Thyroid gland (tissue), 4 donors: ENCODE results near the gene TMEM61.

Experiments used
- POLR2A ChIP-seq, 2 donors: fragments of 450-650 bp; IDR thresholded peaks; one replicate each; pipeline ENCODE4 v1.6.1; 2017; ENCODE audit warnings: antibody characterized with exemption in 2 of 2, mild to moderate bottlenecking in 2 of 2, moderate library complexity in 1 of 2
- TF ChIP-seq, protein P1 (sequence below), 6 experiments: fragments of 200-600 bp in 3 of 6; fragments of 450-650 bp in 3 of 6; sonication (generic) in 3 of 6; IDR thresholded peaks; one replicate each; pipeline ENCODE4 v1.5.1; 2016 to 2019; ENCODE audit warnings: antibody characterized with exemption in 6 of 6, mild to moderate bottlenecking in 2 of 6, inconsistent platforms in 1 of 6, moderate library complexity in 1 of 6

GRCh38 chr1:54989968-54990810 is 9.8 kb downstream of the TMEM61 start:
- TF ChIP-seq, protein P1, sequence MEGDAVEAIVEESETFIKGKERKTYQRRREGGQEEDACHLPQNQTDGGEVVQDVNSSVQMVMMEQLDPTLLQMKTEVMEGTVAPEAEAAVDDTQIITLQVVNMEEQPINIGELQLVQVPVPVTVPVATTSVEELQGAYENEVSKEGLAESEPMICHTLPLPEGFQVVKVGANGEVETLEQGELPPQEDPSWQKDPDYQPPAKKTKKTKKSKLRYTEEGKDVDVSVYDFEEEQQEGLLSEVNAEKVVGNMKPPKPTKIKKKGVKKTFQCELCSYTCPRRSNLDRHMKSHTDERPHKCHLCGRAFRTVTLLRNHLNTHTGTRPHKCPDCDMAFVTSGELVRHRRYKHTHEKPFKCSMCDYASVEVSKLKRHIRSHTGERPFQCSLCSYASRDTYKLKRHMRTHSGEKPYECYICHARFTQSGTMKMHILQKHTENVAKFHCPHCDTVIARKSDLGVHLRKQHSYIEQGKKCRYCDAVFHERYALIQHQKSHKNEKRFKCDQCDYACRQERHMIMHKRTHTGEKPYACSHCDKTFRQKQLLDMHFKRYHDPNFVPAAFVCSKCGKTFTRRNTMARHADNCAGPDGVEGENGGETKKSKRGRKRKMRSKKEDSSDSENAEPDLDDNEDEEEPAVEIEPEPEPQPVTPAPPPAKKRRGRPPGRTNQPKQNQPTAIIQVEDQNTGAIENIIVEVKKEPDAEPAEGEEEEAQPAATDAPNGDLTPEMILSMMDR (IDR thresholded peaks at IDR 0.05): no peak
- no peak for TF ChIP-seq POLR2A (IDR thresholded peaks at IDR 0.05)
